Middle frontal gyrus (tissue), 1 donor: ENCODE data around the gene EIF5A2.
A peak's percentile ranks its signal among the peaks of the same experiment; 100 is the strongest.
"Not testable (repeated sequence)": the region's sequence is repeated elsewhere in the genome, so short reads cannot be mapped to it uniquely, and the experiment has no call there.

ENCODE experiments used
- DNase-seq: peaks from one replicate; pipeline ENCODE4 v3.0.0-alpha.2; 2015; ENCODE audit warnings: low spot score; ENCODE audit errors: extremely low spot score

Gene EIF5A2

DNA sequence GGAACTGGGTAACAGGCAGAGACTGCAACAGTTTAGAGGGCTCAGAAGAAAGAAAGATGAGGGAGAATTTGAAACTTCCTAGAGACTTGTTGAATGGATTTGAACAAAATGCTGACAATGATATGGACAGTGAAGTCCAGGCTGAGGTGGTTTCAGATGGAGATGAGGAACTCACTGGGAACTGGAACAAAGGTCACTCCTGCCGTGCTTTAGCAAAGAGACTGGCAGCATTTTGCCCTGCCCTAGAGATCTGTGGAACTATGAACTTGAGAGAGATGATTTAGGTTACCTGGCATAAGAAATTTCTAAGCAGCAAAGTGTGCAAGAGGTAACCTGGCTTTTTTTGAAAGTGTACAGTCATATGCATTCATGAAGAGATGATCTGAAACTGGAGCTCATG is 11.7 kb downstream of the EIF5A2 start:
- DNase-seq, result no peak

DNA sequence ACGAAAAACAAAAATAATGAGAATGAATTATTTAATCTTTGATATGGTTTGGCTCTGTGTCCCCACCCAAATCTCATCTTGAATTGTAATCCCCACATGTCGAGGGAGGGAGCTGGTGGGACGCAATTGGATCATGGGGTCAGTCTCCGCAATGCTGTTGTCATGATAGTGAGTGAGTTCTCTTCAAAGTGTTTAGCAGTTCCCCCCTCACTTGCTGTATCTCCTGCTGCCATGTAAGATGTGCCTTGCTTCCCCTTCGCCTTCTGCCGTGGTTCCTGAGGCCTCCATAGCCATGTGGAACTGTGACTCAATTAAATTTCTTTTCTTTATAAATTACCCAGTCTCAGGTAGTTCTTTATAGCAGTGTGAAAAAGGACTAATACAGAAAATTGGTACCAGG is 12.1 kb downstream of the EIF5A2 start:
- DNase-seq, result not testable (repeated sequence)

DNA sequence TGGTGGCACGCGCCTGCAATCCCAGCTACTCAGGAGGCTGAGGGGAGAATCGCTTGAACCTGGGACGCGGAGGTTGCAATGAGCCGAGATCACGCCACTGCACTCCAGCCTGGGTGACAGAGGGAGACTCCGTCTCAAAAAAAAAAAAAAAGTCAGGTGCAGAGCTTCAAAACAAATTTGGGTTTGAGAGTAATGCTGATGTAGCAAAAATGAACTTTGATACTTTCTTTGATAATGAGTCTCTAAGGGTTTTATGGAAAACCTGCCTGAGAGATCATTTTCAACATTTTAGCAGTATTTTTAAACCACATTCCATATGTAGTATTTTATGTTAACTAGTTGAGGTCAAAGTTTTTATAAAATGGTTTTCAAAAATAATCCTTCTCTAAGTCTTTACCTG is 14.5 kb downstream of the EIF5A2 start:
- DNase-seq, result no peak

GRCh38 chr3:170889630-170890029 is 18.8 kb downstream of the EIF5A2 start:
- DNase-seq, result no peak

DNA sequence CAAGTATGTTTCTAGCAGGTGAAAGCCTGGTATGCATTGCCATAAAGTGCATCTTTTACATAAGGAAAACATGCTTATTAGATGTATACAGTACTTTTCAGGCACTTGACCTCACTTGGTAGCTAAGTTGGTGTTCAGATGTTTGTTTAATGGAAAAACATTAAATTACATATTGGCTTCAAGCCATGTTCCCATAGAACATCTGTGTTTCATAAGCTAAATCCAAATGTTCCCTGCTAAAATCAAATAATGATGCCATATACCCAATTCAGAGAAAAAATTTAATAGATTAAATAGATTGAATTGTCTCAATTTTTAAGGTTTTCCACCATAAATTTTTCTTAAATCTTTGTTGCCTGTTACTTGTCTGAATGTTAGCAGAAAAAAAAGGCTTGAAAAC is 19.3 kb downstream of the EIF5A2 start:
- DNase-seq, result no peak

GRCh38 chr3:170884109-170884930 is 24.1 kb downstream of the EIF5A2 start:
- not testable (repeated sequence) for DNase-seq

GRCh38 chr3:170878688-170879087 is 29.7 kb downstream of the EIF5A2 start:
- not testable (repeated sequence) for DNase-seq

DNA sequence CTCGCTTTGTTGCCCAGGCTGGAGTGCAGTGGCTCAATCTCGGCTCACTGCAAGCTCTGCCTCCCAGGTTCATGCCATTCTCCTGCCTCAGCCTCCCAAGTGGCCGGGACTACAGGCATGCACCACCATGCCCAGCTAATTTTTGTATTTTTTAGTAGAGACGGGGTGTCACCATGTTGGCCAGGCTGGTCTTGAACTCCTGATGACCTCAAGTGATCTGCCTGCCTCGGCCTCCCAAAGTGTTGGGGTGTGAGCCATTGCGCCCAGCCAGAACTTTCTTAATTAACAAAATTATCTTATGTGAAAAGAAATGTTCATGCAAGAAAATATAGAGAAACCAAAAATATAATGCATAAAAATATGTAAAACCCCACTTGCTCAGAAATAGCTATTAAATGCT is 31.1 kb downstream of the EIF5A2 start:
- DNase-seq, result not testable (repeated sequence)

DNA sequence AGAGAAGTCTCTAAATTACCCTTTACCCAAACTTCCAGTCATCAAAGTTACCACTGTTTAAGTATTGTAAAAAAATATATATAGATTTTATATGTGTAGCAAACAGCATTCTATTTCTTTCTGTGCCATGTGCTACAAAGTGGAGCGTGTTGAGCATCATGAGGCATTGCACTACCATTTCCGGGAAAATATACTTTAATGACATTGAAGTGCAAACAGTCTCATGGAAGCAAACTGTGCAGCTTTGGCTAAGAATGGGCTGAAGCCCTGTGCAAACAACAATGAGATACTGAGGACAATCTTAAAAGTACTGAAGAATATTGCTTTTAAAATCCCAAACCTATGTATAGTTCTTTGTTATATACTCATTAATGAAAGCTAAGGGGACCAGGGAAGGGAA is 31.9 kb downstream of the EIF5A2 start:
- DNase-seq, result no peak

GRCh38 chr3:170869645-170870593 is 38.5 kb downstream of the EIF5A2 start, which contains the start of gene RPL22L1:
Gene RPL22L1 (minus strand): TSS chr3:170870195. CDS start chr3:170870167, 28 bp downstream.
- peak; percentile 92 for DNase-seq

- DNase-seq, result no peak
Measured at GRCh38 chr3:170869239-170869590, 39.2 kb downstream of the EIF5A2 start.

DNA sequence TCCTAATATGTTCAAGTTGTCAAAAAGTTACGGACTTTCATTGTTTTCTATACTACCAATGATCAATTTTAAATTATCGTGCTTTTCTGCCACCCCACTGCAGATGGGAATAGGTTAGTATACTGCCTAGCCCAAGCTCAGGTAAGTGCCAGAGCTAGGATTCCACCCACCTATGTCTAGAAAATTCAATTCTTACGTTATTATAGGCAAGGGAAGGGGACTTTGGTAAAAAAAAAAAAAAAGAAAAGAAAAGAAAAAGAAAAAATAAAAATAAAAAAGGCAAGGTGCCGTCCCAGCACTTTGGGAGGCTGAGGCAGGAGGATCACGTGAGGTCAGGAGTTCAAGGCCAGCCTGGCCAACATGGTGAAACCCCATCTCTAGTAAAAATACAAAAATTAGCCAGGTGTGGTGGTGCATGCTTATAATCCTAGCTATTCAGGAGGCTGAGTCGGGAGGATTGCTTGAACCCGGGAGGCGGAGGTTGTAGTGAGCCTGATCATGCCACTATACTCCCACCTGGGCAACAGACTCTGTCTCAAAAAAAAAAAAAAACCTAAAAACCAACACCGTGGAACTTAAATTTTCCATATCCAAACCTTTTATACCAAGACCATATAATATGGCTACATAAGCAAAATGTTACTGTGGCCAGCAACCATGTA is 39.7 kb downstream of the EIF5A2 start:
- no peak for DNase-seq

- DNase-seq, result no peak
Measured at GRCh38 chr3:170867143-170867937, 41.1 kb downstream of the EIF5A2 start.

DNA sequence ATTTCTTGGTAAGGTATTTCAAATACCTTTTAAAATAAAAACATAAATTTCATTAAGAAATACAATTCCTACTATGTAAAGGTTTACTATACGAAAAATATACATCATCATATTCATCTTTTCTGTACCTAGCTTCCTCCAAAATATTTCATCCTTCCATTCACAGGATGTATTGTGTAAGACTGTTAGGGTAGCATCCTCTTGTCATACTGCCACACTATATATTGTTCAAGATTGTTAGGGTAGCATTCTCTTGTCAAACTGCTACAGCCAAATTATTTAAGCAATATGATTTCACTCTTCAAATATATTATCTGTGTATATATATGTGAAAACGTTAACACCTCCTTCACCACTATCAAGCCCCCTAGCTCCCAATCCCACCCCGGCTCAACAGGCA is 41.9 kb downstream of the EIF5A2 start:
- DNase-seq, result no peak

GRCh38 chr3:170865209-170866094 is 43.0 kb downstream of the EIF5A2 start:
- no peak for DNase-seq

DNA sequence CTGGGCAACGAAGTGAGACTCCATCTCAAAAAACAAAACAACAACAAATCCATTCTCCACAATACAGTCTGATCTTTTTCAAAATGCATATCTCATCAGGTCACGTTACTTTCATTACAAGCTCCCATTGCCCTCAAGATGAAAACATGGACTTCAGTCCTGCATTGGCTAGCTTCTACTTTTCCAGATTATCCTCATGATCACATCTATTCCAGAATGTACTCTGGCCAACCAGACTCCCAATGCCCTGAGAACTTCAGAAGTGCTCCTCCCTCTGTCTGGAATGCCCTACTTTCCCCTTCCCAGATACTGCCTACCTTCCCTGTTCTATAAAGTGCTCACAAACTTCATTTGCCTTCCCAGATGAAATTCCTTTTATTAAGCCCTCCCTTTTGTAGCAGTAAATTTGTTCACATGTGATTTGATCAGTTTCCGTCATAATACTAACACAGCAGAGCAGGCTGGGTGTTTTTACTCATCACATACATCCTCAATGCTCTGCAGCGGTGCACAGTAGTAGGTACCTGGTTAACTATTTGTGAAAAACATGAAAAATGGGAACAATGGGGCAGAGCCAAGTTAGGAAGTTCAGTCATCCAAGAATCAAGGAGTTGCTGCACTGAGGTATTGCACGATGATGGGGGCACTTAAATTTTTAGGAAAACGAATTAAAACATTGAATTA is 43.8 kb downstream of the EIF5A2 start:
- no peak for DNase-seq

GRCh38 chr3:170863816-170864215 is 44.6 kb downstream of the EIF5A2 start:
- no peak for DNase-seq

DNA sequence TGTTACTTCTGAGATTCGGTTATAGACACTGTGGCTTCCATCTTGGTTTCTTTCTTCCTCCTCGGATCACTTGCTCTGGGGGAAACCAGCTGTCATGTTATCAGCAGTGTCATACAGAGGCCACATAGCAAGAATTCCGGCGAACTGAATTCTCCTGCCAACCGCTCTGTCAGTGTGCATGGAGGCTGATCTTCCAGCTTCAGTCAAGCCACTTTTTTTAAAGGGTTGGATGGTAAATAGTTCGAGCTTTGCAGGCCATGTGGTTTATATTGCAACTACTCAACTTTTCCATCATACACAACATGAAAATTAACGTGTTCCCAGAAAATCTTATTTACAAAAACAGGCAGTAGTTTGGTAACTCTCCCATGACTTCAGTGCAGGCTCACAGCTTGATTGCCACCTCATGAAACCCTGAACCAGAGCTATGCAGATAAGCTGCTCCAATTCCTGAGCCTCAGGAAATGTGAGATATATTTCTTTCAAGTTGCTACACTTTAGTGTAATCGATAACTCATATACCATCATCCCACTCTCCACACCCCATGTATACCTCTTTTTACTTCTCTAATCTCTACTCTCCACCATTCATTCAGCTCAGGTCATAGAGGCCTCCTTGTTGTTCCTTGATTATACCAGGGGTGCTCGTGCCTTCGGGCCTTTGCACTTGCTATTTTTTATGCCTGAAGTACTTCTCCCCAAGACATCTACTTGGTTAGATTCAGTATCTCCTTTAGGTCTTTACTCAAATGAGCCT is 45.6 kb downstream of the EIF5A2 start:
- no peak for DNase-seq

DNA sequence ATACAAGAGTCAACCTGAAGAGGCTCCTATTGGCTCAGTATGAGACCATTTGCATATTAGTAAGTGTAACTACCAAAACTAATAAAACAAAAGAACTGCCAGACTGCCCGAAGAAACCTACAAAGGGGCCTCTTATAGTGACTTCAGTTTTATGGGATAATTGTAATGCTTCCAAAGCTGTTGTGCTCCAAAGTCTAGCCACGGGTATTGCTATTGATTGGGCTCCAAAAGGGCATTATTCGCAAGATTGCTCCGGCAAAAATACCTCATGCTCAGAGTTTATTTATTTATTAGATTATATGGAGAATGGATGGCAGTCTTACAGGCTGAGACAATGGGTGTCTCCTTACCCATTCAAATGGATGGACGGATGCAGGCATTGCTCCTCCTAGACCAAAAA is 49.8 kb downstream of the EIF5A2 start:
- no peak for DNase-seq
